Lower leg skin (tissue), 4 donors: ENCODE data around the gene ISG20L2. TPM values are rescaled to one million over a fixed set of nuclear protein-coding genes. Genes with fewer than 3 reads are reported as not detected.

ENCODE experiments used
- DNase-seq, 2 donors: peaks; one replicate each; pipeline ENCODE4 v3.0.0-alpha.2; 2019; ENCODE audit warnings: low spot score in 2 of 2
- H3K4me3 ChIP-seq: fragments of 200-600 bp; sonication (generic); 2 replicates; pipeline ENCODE4 v1.5.1; 2017; ENCODE audit warnings: mild to moderate bottlenecking, low read depth; ENCODE audit not compliant: poor library complexity, severe bottlenecking
- CTCF ChIP-seq, 3 donors: fragments of 450-650 bp; IDR thresholded peaks; one replicate each; pipeline ENCODE4 v1.5.1; 2016; ENCODE audit warnings: antibody characterized with exemption in 3 of 3, mild to moderate bottlenecking in 3 of 3, moderate library complexity in 2 of 3
- POLR2A ChIP-seq, 2 donors: fragments of 450-650 bp; IDR thresholded peaks; one replicate each; pipeline ENCODE4 v1.6.1; 2016 to 2017; ENCODE audit warnings: antibody characterized with exemption in 2 of 2, mild to moderate bottlenecking in 1 of 2, moderate library complexity in 1 of 2
- WGBS, 2 donors: methylation state at CpG; one replicate each; pipeline ENCODE4 v1.1.5; 2018; 5-methylcytosine and 5-hydroxymethylcytosine counted together
- intact Hi-C: fragments of 100-400 bp; cut with DNase I; formaldehyde crosslinking; loops from one replicate; pipeline ENCODE4 v1.15.0; 2023; ENCODE audit warnings: low total_unique reads
- total RNA-seq, 4 donors: library from RNA; depleted of rRNA; stranded (reverse); fragments of >200 nt; gene quantifications; one replicate each; pipeline ENCODE4 v1.1.0, GENCODE V29; 2016

ISG20L2 gene
- total RNA-seq, 4 donors from 2014 or later = 13.4 to 21.4 (median 16.7) TPM

- 1 to 3% methylated on average over 22 to 45 of the region's 46 CpGs for WGBS, 2 donors
- DNase-seq = peak; percentile 75 to 96
- intact Hi-C loops = no loop called here
- TF ChIP-seq CTCF (IDR thresholded peaks at IDR 0.05) (no peak), POLR2A (IDR thresholded peaks at IDR 0.05) (peak in 1 of 2 donors; percentile 24)
- peak within 1 kb of the TSS; percentile 83 for H3K4me3 ChIP-seq
These were observed 504 bp downstream of the ISG20L2 start, which contains the start of gene METTL25B for GRCh38 chr1:156727926-156728598. TSS of gene METTL25B (plus strand) at chr1:156728469. CDS start at chr1:156729105, 636 bp downstream.

- H3K4me3 ChIP-seq = peak overlapping the region; percentile 83
- no peak for DNase-seq
- intact Hi-C loops = no loop called here
- 43 to 46% methylated on average over 7 of the region's 7 CpGs for WGBS, 2 donors
- no peak for TF ChIP-seq POLR2A (IDR thresholded peaks at IDR 0.05)
- no peak for TF ChIP-seq CTCF (IDR thresholded peaks at IDR 0.05)
These were observed 1.1 kb downstream of the ISG20L2 start for GRCh38 chr1:156727492-156727891.

GRCh38 chr1:156726549-156727226 is 1.9 kb downstream of the ISG20L2 start:
- peak; percentile 56 to 85 for DNase-seq
- intact Hi-C loops = loop anchor here (1.0 kb wide), 1 partner anchor 34 kb away; no protein-coding TSS in a partner anchor
- H3K4me3 ChIP-seq = no peak overlapping the region
- no peak for TF ChIP-seq CTCF (IDR thresholded peaks at IDR 0.05)
- no peak for TF ChIP-seq POLR2A (IDR thresholded peaks at IDR 0.05)
- WGBS, 2 donors = 35 to 39% methylated on average over 15 of the region's 15 CpGs

GRCh38 chr1:156725683-156726280 is 2.8 kb downstream of the ISG20L2 start:
- TF ChIP-seq CTCF (IDR thresholded peaks at IDR 0.05) (peak in 1 of 3 donors; percentile 86), POLR2A (IDR thresholded peaks at IDR 0.05) (no peak)
- peak; percentile 86 to 97 for DNase-seq
- intact Hi-C loops = loop anchor here (1.0 to 2.0 kb wide), 2 partner anchors 33 to 37 kb away; no protein-coding TSS in a partner anchor
- no peak overlapping the region for H3K4me3 ChIP-seq
- 11 to 12% methylated on average over 18 of the region's 18 CpGs for WGBS, 2 donors

GRCh38 chr1:156721535-156721934 is 7.0 kb downstream of the ISG20L2 start:
- TF ChIP-seq POLR2A (IDR thresholded peaks at IDR 0.05) = no peak
- TF ChIP-seq CTCF (IDR thresholded peaks at IDR 0.05) = no peak
- WGBS, 2 donors = 88 to 95% methylated on average over 4 of the region's 4 CpGs
- DNase-seq = no peak
- no peak overlapping the region for H3K4me3 ChIP-seq
- intact Hi-C loops = no loop called here
